Ovary (tissue), 9 donors: ENCODE results near the gene TBC1D2. TPM values are rescaled to one million over a fixed set of nuclear protein-coding genes. Genes with fewer than 3 reads are reported as not detected.

Experiments
- DNase-seq, 5 donors: peaks; one replicate each; pipeline ENCODE4 v3.0.0-alpha.2; 2019 to 2020
- H3K27ac ChIP-seq, 2 donors: fragments of 200-600 bp; one replicate each; pipeline versions ENCODE4 v1.5.1 to v1.8.0; 2019 to 2022
- H3K27me3 ChIP-seq: fragments of 200-600 bp; one replicate; pipeline ENCODE4 v1.8.0; 2022
- H3K36me3 ChIP-seq: fragments of 200-600 bp; sonication (generic); one replicate; pipeline ENCODE4 v1.5.1; 2019
- H3K4me1 ChIP-seq: one replicate; pipeline ENCODE4 v1.8.1; 2013; ENCODE audit warnings: mild to moderate bottlenecking, moderate library complexity; ENCODE audit not compliant: insufficient read depth
- H3K4me3 ChIP-seq: fragments of 200-600 bp; sonication (generic); one replicate; pipeline ENCODE4 v1.5.1; 2017
- H3K9me3 ChIP-seq, 2 donors: fragments of 200-600 bp in 1 of 2; sonication (generic) in 1 of 2; one replicate each; pipeline versions ENCODE4 v1.5.1 to v1.8.1; 2013 to 2019; ENCODE audit warnings: mild to moderate bottlenecking in 1 of 2, moderate library complexity in 1 of 2
- CTCF ChIP-seq, 3 donors: fragments of 450-650 bp in 2 of 3; fragments of 200-600 bp in 1 of 3; IDR thresholded peaks; one replicate each; pipeline versions ENCODE4 v1.5.1 to v1.8.0; 2016 to 2022; ENCODE audit warnings: antibody characterized with exemption in 3 of 3, mild to moderate bottlenecking in 1 of 3
- EP300 ChIP-seq: sonication (generic); formaldehyde crosslinking; IDR thresholded peaks from one replicate; pipeline ENCODE4 v1.6.1; 2017; ENCODE audit warnings: antibody characterized with exemption
- POLR2A ChIP-seq: fragments of 450-650 bp; IDR thresholded peaks from one replicate; pipeline ENCODE4 v1.6.1; 2017; ENCODE audit warnings: antibody characterized with exemption, mild to moderate bottlenecking, moderate library complexity
- WGBS, 3 donors: extraction: QIAGEN DNeasy Blood & Tissue Kit in 1 of 3; methylation state at CpG; one replicate each; pipeline versions ENCODE4 v1.1.5 to v1.1.7; 2013 to 2017; 5-methylcytosine and 5-hydroxymethylcytosine counted together
- intact Hi-C, 4 donors: fragments of 100-400 bp; cut with DNase I; formaldehyde crosslinking; loops; one replicate each; pipeline versions ENCODE4 v1.11.0 to v1.15.1; 2022 to 2023
- polyA plus RNA-seq, 2 donors: library from polyadenylated mRNA; stranded (reverse); fragments of 200-250 nt in 1 of 2; fragments of 350-450 nt in 1 of 2; fragmentation: Illumina TruSeq in 1 of 2; extraction: RNeasy Lipid Tissue Mini Kit (QIAGEN cat#74804) in 1 of 2; gene quantifications; one replicate each; pipeline ENCODE4 v1.2.3, GENCODE V29; 2013 to 2014
- total RNA-seq, 7 donors: library from RNA; depleted of rRNA in 2 of 7; stranded (reverse); fragments of >200 nt in 2 of 7; fragmentation: NEBNext Ultra II Directional in 3 of 7; extraction: Animal tissue kit (Norgen Biotek cat#: 25700) in 3 of 7; gene quantifications; one replicate each; pipeline versions ENCODE4 v1.1.0 to v1.2.4, GENCODE V29; 2016 to 2023
- donor health status: DM: no; HTN: no; CAD: no; lungs with moderate emphysema.
- donor health status: DM: no; HTN: no; CAD: no.
- donor health status: Bipolar disorder and iron deficiency.
- donor health status: DM: yes; HTN: yes; CAD: no.
- donor health status: DM: no; HTN: no; CAD: no.
- donor health status: DM: yes; HTN: yes; CAD: no.

TBC1D2 gene
- total and polyA plus RNA-seq, 9 donors, result 1.7 to 11.3 (median 4.4) TPM

DNA sequence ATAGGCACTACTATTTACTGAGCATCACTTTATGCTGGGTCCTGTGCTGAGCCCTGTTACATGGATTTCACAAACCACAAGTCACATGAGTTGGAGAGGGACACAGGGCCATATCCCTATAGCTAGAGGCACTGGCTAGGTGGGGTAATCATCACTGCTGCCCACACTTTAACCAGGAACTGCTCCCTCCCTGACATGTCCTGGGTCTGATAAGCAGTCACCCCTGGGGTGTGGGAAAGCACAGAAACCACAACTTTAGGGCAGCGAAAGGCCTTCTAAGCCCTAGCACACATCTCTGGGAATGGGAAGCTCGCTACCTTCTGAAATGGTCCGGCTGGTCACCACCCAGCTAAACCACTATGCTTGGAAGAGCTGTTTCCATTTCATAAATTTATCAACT lies 15.0 kb downstream of the TBC1D2 start:
- 91 to 99% (median 96%) methylated on average over 3 of the region's 3 CpGs for WGBS, 3 donors
- Histone ChIP-seq H3K27ac (no peak overlapping the region), H3K36me3 (no peaks in the 10 kb centered on the region), H3K4me1 (no peaks in the 10 kb centered on the region), H3K4me3 (no peak overlapping the region), H3K27me3 (no peaks in the 10 kb centered on the region), H3K9me3 (no peaks in the 10 kb centered on the region)
- no peak for DNase-seq
- no peak for TF ChIP-seq CTCF (IDR thresholded peaks at IDR 0.05)
- TF ChIP-seq EP300, result no peak
- no peak for TF ChIP-seq POLR2A
- intact Hi-C loops, result no loop called here

GRCh38 chr9:98236901-98237487 lies 18.5 kb downstream of the TBC1D2 start:
- no peak for DNase-seq
- WGBS, 3 donors, result 82 to 89% (median 84%) methylated on average over 8 of the region's 8 CpGs

GRCh38 chr9:98235126-98235525 lies 20.3 kb downstream of the TBC1D2 start:
- 88 to 90% (median 89%) methylated on average over 9 of the region's 9 CpGs for WGBS, 3 donors
- DNase-seq, result no peak
- no peaks in the 10 kb centered on the region for H3K36me3 ChIP-seq
- no peak overlapping the region for H3K27ac ChIP-seq
- intact Hi-C loops, result no loop called here
- no peaks in the 10 kb centered on the region for H3K4me1 ChIP-seq
- no peaks in the 10 kb centered on the region for H3K9me3 ChIP-seq
- no peaks in the 10 kb centered on the region for H3K27me3 ChIP-seq
- TF ChIP-seq POLR2A, result no peak
- no peak for TF ChIP-seq CTCF (IDR thresholded peaks at IDR 0.05)
- TF ChIP-seq EP300, result no peak
- no peak overlapping the region for H3K4me3 ChIP-seq

More at GRCh38 chr9:98236901-98237487, 18.5 kb downstream of the TBC1D2 start:
- Histone ChIP-seq H3K4me3 (no peak overlapping the region), H3K27me3 (no peaks in the 10 kb centered on the region), H3K4me1 (no peaks in the 10 kb centered on the region), H3K9me3 (no peaks in the 10 kb centered on the region), H3K27ac (no peak overlapping the region), H3K36me3 (no peaks in the 10 kb centered on the region)
- intact Hi-C loops, result no loop called here
- TF ChIP-seq POLR2A (no peak), CTCF (IDR thresholded peaks at IDR 0.05) (no peak), EP300 (no peak)

DNA sequence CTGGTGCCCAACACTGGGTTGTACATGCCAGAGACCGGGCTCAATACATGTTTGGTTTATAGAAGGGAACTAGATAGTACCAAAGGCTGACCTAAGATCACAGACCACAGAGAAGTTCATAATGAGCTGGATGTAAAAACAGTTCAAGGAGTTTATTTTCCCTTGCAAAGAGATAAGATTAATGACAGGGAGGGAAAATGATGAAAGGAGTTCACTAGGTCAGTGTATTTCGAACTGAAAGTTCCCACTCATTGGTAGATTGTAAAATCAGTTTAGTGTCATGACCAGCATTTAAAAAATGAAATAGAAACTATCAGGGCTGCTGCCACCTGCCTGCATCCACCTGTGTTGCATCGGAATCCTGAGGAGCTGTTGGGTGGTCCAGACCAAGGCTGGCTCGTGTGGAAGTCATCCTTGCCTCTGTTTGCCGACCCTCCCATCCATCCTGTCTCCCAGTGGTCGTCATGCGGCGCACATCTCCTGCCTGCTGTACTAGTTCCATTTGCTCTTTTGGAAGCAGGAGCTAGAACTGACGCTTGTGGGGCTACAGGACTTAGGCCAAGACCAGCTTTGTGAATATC lies 21.1 kb downstream of the TBC1D2 start:
- Histone ChIP-seq H3K4me1 (no peaks in the 10 kb centered on the region), H3K27me3 (no peaks in the 10 kb centered on the region), H3K9me3 (no peaks in the 10 kb centered on the region), H3K36me3 (no peaks in the 10 kb centered on the region), H3K27ac (no peak overlapping the region), H3K4me3 (no peak overlapping the region)
- no peak for TF ChIP-seq CTCF (IDR thresholded peaks at IDR 0.05)
- TF ChIP-seq EP300, result no peak
- TF ChIP-seq POLR2A, result no peak
- 62 to 63% (median 63%) methylated on average over 9 of the region's 9 CpGs for WGBS, 3 donors
- intact Hi-C loops, result no loop called here
- DNase-seq, result no peak
